ENCODE results near the gene ARHGAP26.

DNA sequence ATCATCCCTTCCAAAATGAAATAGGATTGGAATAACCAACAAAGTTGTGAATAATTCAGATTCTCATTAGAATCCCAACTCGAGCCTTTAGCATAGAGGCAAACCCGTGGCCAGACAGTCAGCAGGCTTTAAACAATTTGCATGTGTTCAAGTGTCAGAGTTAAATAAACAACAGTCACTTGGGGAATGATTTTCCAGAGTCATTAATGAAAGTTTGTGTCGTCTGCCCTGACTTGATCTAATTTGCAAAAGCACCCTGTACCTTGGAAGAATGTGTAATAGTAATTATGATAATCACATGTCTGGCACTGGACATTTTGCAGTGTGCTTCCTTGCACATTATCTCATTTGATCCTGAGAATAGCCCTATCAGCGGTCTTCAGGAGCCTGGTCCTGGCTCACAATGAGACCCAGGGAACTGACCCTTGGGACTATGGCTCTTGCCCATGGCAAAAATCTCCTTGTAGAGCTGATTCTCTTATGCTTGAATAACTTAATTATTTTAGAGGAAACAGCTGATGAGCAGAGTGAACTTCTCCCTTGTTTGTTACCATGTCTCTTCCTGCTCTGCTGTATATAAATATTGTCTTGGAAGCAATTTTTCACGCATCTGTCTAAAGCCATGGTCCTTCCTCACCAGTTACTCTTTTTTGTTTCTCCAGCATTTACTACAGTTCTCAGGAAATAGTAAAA lies 360.6 kb downstream of the ARHGAP26 start:
- TF ChIP-seq, protein P1, sequence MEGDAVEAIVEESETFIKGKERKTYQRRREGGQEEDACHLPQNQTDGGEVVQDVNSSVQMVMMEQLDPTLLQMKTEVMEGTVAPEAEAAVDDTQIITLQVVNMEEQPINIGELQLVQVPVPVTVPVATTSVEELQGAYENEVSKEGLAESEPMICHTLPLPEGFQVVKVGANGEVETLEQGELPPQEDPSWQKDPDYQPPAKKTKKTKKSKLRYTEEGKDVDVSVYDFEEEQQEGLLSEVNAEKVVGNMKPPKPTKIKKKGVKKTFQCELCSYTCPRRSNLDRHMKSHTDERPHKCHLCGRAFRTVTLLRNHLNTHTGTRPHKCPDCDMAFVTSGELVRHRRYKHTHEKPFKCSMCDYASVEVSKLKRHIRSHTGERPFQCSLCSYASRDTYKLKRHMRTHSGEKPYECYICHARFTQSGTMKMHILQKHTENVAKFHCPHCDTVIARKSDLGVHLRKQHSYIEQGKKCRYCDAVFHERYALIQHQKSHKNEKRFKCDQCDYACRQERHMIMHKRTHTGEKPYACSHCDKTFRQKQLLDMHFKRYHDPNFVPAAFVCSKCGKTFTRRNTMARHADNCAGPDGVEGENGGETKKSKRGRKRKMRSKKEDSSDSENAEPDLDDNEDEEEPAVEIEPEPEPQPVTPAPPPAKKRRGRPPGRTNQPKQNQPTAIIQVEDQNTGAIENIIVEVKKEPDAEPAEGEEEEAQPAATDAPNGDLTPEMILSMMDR (IDR thresholded peaks at IDR 0.05; ENCODE audit: low read depth, low read length, missing input control) = no peak
- no peak for TF ChIP-seq TAF1 (conservative IDR thresholded peaks at IDR 0.05)
- no peak for TF ChIP-seq JUND (IDR thresholded peaks at IDR 0.05)
- TF ChIP-seq, protein P2, sequence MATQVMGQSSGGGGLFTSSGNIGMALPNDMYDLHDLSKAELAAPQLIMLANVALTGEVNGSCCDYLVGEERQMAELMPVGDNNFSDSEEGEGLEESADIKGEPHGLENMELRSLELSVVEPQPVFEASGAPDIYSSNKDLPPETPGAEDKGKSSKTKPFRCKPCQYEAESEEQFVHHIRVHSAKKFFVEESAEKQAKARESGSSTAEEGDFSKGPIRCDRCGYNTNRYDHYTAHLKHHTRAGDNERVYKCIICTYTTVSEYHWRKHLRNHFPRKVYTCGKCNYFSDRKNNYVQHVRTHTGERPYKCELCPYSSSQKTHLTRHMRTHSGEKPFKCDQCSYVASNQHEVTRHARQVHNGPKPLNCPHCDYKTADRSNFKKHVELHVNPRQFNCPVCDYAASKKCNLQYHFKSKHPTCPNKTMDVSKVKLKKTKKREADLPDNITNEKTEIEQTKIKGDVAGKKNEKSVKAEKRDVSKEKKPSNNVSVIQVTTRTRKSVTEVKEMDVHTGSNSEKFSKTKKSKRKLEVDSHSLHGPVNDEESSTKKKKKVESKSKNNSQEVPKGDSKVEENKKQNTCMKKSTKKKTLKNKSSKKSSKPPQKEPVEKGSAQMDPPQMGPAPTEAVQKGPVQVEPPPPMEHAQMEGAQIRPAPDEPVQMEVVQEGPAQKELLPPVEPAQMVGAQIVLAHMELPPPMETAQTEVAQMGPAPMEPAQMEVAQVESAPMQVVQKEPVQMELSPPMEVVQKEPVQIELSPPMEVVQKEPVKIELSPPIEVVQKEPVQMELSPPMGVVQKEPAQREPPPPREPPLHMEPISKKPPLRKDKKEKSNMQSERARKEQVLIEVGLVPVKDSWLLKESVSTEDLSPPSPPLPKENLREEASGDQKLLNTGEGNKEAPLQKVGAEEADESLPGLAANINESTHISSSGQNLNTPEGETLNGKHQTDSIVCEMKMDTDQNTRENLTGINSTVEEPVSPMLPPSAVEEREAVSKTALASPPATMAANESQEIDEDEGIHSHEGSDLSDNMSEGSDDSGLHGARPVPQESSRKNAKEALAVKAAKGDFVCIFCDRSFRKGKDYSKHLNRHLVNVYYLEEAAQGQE (IDR thresholded peaks at IDR 0.05) = no peak
- TF ChIP-seq EGR1 (IDR thresholded peaks at IDR 0.05; ENCODE audit: low read depth in 2 of 2) = no peak
- TF ChIP-seq FOXA1 (IDR thresholded peaks at IDR 0.05) = no peak
- TF ChIP-seq, protein P3, sequence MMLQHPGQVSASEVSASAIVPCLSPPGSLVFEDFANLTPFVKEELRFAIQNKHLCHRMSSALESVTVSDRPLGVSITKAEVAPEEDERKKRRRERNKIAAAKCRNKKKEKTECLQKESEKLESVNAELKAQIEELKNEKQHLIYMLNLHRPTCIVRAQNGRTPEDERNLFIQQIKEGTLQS (IDR thresholded peaks at IDR 0.05) = no peak
- TF ChIP-seq, protein P4, sequence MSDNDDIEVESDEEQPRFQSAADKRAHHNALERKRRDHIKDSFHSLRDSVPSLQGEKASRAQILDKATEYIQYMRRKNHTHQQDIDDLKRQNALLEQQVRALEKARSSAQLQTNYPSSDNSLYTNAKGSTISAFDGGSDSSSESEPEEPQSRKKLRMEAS (IDR thresholded peaks at IDR 0.05) = no peak
- TF ChIP-seq, protein P5, sequence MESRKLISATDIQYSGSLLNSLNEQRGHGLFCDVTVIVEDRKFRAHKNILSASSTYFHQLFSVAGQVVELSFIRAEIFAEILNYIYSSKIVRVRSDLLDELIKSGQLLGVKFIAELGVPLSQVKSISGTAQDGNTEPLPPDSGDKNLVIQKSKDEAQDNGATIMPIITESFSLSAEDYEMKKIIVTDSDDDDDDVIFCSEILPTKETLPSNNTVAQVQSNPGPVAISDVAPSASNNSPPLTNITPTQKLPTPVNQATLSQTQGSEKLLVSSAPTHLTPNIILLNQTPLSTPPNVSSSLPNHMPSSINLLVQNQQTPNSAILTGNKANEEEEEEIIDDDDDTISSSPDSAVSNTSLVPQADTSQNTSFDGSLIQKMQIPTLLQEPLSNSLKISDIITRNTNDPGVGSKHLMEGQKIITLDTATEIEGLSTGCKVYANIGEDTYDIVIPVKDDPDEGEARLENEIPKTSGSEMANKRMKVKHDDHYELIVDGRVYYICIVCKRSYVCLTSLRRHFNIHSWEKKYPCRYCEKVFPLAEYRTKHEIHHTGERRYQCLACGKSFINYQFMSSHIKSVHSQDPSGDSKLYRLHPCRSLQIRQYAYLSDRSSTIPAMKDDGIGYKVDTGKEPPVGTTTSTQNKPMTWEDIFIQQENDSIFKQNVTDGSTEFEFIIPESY (IDR thresholded peaks at IDR 0.05) = no peak
- TF ChIP-seq RAD21 (IDR thresholded peaks at IDR 0.05) = no peak
- no peak for TF ChIP-seq SP1 (IDR thresholded peaks at IDR 0.05)

Data from liver (tissue), 3 donors.